Bronchial epithelial cell (primary cell): ENCODE measurements around the gene MGAT4A. TPM values are rescaled to one million over a fixed set of nuclear protein-coding genes. Genes with fewer than 3 reads are reported as not detected.
"Not testable (repeated sequence)": the region's sequence is repeated elsewhere in the genome, so short reads cannot be mapped to it uniquely, and the experiment has no call there.

Experiments used
- DNase-seq: peaks from one replicate; pipeline ENCODE4 v3.0.0-alpha.2; 2010; ENCODE audit warnings: low read depth
- FAIRE-seq: peaks from 2 replicates; lab custom pipeline; 2011; peaks lifted over from hg19 to GRCh38; lab: Jason Lieb, UNC
- H3K27me3 ChIP-seq: 2 replicates; pipeline ENCODE4 v1.5.1; 2011; ENCODE audit warnings: low read length; ENCODE audit not compliant: control insufficient read depth, insufficient read depth
- H3K36me3 ChIP-seq: 2 replicates; pipeline ENCODE4 v1.5.1; 2011; ENCODE audit warnings: low read length; ENCODE audit not compliant: control insufficient read depth, insufficient read depth
- H3K4me3 ChIP-seq: 2 replicates; pipeline ENCODE4 v1.5.1; 2011; ENCODE audit warnings: mild to moderate bottlenecking, low read depth, low read length, control low read depth
- total RNA-seq: library from RNA; depleted of rRNA; stranded (reverse); fragments of >200 nt; gene quantifications from 2 replicates; pipeline ENCODE4 v1.2.1, GENCODE V29; 2014
- TF ChIP-seq, protein P1 (sequence below): IDR thresholded peaks from 2 replicates; pipeline ENCODE4 v1.5.1; 2011; ENCODE audit warnings: mild to moderate bottlenecking, moderate library complexity, low read length, control low read depth, inconsistent platforms; ENCODE audit not compliant: insufficient read depth, severe bottlenecking

The MGAT4A gene
- total RNA-seq, 1 donor from 2014 or later = 3.9 TPM

GRCh38 chr2:98729652-98730051 lies 1.3 kb downstream of the MGAT4A start:
- H3K27me3 ChIP-seq = peaks cover 1% of the 10 kb centered on the region
- no peak for FAIRE-seq
- peak overlapping the region; percentile 50 for H3K4me3 ChIP-seq
- no peak for DNase-seq
- TF ChIP-seq, protein P1, sequence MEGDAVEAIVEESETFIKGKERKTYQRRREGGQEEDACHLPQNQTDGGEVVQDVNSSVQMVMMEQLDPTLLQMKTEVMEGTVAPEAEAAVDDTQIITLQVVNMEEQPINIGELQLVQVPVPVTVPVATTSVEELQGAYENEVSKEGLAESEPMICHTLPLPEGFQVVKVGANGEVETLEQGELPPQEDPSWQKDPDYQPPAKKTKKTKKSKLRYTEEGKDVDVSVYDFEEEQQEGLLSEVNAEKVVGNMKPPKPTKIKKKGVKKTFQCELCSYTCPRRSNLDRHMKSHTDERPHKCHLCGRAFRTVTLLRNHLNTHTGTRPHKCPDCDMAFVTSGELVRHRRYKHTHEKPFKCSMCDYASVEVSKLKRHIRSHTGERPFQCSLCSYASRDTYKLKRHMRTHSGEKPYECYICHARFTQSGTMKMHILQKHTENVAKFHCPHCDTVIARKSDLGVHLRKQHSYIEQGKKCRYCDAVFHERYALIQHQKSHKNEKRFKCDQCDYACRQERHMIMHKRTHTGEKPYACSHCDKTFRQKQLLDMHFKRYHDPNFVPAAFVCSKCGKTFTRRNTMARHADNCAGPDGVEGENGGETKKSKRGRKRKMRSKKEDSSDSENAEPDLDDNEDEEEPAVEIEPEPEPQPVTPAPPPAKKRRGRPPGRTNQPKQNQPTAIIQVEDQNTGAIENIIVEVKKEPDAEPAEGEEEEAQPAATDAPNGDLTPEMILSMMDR = no peak
- H3K36me3 ChIP-seq = no peaks in the 10 kb centered on the region

DNA sequence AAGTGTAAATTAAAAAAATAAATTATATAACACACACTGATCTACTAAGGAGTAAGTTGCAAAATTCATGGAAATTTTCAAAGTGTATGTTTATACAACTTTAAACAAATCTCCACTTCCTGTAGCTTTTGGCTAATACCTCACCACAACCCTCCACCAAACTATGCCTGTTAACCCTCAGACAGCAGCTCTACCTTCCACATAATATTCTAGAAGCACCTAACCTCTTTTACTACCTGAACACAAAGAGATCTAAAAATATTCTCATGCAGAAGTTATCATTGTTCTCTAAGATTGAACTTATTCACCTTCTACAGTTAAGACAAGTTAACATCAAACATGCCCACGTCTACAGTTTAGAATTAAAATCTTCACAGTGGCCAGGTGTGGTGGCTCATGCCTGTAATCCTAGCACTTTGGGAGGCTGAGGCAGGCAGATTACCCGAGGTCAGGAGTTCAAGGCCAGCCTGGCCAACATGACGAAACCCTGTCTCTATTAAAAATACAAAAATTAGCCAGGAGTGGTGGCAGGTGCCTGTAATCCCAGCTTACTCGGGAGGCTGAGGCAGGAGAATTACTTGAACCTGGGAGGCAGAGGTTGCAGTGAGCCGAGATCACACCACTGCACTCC lies 2.7 kb downstream of the MGAT4A start:
- not testable (repeated sequence) for H3K36me3 ChIP-seq, H3K4me3 ChIP-seq, FAIRE-seq, DNase-seq, H3K27me3 ChIP-seq

DNA sequence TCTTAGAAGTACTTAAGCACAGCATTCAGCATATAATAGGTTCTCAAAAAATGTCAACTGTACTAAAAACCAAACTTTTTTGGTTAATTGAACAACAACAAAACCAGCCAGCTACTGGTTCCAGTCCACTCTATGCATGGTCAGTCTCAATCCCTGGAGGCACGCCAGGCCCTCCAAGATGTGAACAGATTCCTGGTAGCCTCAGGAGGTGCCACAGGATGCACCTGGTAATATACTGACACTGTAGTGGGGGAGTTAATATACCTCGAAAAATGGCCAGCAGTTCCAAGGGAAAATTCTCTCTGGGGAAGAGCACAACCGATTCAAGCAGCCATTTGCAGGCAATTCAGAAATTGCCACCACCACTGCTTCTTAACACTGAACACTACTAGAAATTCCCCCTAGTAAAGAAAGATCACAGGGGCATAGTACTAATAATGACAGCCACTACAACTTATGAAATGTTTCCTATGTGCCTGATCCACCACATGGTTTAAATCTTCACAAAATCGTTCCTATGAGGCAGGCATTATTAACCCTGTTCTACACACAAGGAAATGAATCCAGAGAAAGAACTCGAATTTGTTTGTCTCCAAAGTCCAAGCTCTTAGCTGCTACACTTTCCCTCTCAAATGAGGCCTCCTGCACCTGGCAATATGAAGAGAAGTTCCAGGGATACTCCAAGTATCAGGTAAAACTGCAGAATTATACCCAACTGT lies 3.4 kb downstream of the MGAT4A start:
- H3K4me3 ChIP-seq = no peak overlapping the region
- FAIRE-seq = no peak
- peaks cover 1% of the 10 kb centered on the region for H3K27me3 ChIP-seq
- DNase-seq = no peak
- H3K36me3 ChIP-seq = no peaks in the 10 kb centered on the region
- TF ChIP-seq, protein P1 = no peak

DNA sequence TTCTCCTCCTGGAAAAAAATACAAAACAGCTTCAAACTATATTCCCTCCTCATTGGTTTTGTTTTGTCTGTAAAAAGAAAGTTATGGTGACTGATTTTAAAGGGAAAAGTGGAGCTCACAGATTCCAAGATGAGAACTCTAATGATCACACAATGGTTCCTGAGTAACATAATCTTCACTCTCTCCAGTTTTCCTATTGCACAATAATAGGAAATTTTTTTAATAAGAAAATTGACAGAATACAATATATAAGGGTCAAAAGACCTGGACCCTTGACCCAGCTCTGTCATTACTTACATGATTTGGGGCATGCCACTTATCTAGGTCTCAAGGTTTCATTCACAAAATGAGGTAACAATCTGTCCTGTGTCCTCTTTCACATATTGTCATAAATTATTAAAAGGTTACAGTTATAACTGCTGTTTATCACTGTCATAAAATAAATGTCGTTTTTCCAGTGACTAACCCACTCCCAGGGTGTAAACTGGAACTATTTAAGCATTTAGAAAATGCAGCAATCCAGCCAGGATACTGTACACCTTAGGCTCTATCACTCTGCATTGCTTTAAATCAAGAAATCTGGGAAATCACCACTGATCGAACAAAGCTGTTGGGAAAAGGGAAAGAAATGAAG lies 4.1 kb downstream of the MGAT4A start:
- H3K4me3 ChIP-seq = no peak overlapping the region
- DNase-seq (no peak), FAIRE-seq (no peak)
- H3K27me3 ChIP-seq = peaks cover 1% of the 10 kb centered on the region
- TF ChIP-seq, protein P1 = no peak
- H3K36me3 ChIP-seq = no peaks in the 10 kb centered on the region

- no peak overlapping the region for H3K4me3 ChIP-seq
- TF ChIP-seq, protein P1 = no peak
- H3K36me3 ChIP-seq = no peaks in the 10 kb centered on the region
- FAIRE-seq = no peak
- H3K27me3 ChIP-seq = peaks cover 1% of the 10 kb centered on the region
- DNase-seq = no peak
Observed at GRCh38 chr2:98726205-98726604, 4.7 kb downstream of the MGAT4A start.

DNA sequence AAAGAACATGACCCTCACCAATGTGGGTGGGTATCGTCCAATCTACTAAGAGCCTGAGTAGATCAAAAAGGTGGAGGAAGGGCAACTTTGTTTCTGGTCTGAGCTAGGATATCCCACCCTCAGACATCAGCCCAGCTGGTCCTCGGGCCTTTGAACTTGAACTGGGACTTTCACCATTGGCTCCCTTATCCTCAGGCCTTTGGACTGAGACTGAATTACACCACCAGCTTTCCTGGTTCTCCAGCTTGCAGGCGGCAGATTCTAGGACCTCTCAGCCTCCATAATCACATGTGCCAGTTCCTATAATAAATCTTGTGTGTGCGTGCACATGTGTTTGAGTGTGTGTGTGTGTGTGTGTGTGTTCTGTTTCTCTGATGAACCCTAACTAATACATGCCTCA lies 10.6 kb downstream of the MGAT4A start:
- Histone ChIP-seq H3K36me3 (no peaks in the 10 kb centered on the region), H3K4me3 (no peak overlapping the region), H3K27me3 (no peaks in the 10 kb centered on the region)
- TF ChIP-seq, protein P1 = no peak
- DNase-seq = no peak
- no peak for FAIRE-seq
